ENCODE results near the gene BMPR2. TPM values are rescaled to one million over a fixed set of nuclear protein-coding genes. Genes with fewer than 3 reads are reported as not detected.
A peak's percentile ranks its signal among the peaks of the same experiment; 100 is the strongest.
"Not testable (repeated sequence)": the region's sequence is repeated elsewhere in the genome, so short reads cannot be mapped to it uniquely, and the experiment has no call there.

The BMPR2 gene
- total RNA-seq, 1 experiment from 2014 or later = 10.0 TPM

DNA sequence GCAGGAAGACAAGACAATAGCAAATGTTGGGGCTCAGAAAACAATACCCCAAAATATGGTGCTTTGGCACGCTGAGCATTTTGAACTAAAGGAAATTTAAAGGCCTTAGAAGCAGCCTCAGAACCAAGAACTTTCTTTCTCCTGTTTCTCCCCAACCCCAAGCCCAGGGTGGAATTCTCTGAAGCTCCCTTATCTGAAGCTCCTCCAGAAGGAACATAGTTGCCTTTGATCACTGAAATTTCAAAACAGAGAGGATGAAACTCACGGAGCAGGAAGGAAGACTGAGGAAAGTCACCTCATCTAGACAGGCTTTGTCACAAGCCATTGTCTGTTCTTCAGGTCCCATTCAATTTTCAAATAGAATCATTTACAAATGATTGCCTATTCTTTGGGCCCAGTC lies 15.5 kb upstream of the BMPR2 start:
- Histone ChIP-seq H3K27me3 (ENCODE audit: low read length) (no peaks in the 10 kb centered on the region), H3K9ac (ENCODE audit: low read length) (no peak overlapping the region), H3K4me1 (ENCODE audit: insufficient read depth, low read length) (no peaks in the 10 kb centered on the region), H2AFZ (ENCODE audit: low read length) (no peak overlapping the region), H3K9me3 (ENCODE audit: low read length) (no peaks in the 10 kb centered on the region), H4K20me1 (ENCODE audit: low read length) (no peaks in the 10 kb centered on the region), H3K79me2 (ENCODE audit: low read length) (no peaks in the 10 kb centered on the region), H3F3A (ENCODE audit: low read length, unreplicated experiment) (no peaks in the 10 kb centered on the region), H3K27ac (ENCODE audit: low read length) (no peak overlapping the region), H3K9me2 (replicated peaks; ENCODE audit: low read length) (no peaks in the 10 kb centered on the region), H3K4me3 (ENCODE audit: low read length) (no peak overlapping the region), H3K36me3 (ENCODE audit: low read depth, low read length) (no peaks in the 10 kb centered on the region), H3K4me2 (ENCODE audit: low read length) (no peak overlapping the region)
- POLR2A ChIA-PET (ENCODE audit: unreplicated experiment) = no interaction called here
- TF ChIP-seq EZH2phosphoT487 (IDR thresholded peaks at IDR 0.05; ENCODE audit: borderline replicate concordance, low read length) (no peak), EZH2 (IDR thresholded peaks at IDR 0.05; ENCODE audit: low read length, unreplicated experiment) (no peak)
- TF ChIP-seq, protein P1, sequence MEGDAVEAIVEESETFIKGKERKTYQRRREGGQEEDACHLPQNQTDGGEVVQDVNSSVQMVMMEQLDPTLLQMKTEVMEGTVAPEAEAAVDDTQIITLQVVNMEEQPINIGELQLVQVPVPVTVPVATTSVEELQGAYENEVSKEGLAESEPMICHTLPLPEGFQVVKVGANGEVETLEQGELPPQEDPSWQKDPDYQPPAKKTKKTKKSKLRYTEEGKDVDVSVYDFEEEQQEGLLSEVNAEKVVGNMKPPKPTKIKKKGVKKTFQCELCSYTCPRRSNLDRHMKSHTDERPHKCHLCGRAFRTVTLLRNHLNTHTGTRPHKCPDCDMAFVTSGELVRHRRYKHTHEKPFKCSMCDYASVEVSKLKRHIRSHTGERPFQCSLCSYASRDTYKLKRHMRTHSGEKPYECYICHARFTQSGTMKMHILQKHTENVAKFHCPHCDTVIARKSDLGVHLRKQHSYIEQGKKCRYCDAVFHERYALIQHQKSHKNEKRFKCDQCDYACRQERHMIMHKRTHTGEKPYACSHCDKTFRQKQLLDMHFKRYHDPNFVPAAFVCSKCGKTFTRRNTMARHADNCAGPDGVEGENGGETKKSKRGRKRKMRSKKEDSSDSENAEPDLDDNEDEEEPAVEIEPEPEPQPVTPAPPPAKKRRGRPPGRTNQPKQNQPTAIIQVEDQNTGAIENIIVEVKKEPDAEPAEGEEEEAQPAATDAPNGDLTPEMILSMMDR (conservative IDR thresholded peaks at IDR 0.05; ENCODE audit: low read depth, low read length) = no peak
- CTCF ChIA-PET = interaction anchor here (1.0 kb wide), 1 partner anchor 22 kb away, joined by 3 read pairs; no protein-coding TSS in a partner anchor
- no TSS peak for BruUV-seq (replicated peaks)
- intact Hi-C loops (cut with micrococcal nuclease) = no loop called here
- DNase-seq = no peak
- ATAC-seq = no peak

DNA sequence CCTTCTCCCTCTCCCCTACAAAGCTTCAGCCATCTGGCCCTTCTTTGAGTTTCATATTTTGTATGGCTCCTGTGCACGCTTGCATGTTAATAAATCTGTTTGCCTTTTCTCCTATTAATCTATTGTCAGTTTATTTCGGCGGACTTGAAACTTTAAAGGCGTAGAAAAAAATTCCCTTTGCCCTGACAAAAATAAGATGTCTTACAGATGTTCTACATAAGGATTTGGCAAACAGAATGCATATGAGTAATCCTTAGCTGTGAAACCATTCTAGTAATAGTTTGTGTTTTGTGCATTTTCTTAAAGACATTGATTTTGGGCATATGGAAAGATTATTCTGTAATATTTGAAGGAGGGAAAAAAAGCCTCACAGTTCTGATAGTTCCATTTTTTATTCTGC lies 15.0 kb upstream of the BMPR2 start:
- Histone ChIP-seq H3K9me2 (replicated peaks; ENCODE audit: low read length) (no peaks in the 10 kb centered on the region), H4K20me1 (ENCODE audit: low read length) (no peaks in the 10 kb centered on the region), H3K9ac (ENCODE audit: low read length) (no peak overlapping the region), H3K9me3 (ENCODE audit: low read length) (no peaks in the 10 kb centered on the region), H3K4me3 (ENCODE audit: low read length) (no peak overlapping the region), H3K4me1 (ENCODE audit: insufficient read depth, low read length) (no peaks in the 10 kb centered on the region), H2AFZ (ENCODE audit: low read length) (no peak overlapping the region), H3K4me2 (ENCODE audit: low read length) (no peak overlapping the region), H3K27me3 (ENCODE audit: low read length) (no peaks in the 10 kb centered on the region), H3K27ac (ENCODE audit: low read length) (no peak overlapping the region), H3K36me3 (ENCODE audit: low read depth, low read length) (no peaks in the 10 kb centered on the region), H3K79me2 (ENCODE audit: low read length) (no peaks in the 10 kb centered on the region), H3F3A (ENCODE audit: low read length, unreplicated experiment) (no peaks in the 10 kb centered on the region)
- TF ChIP-seq, protein P1 (conservative IDR thresholded peaks at IDR 0.05; ENCODE audit: low read depth, low read length) = no peak
- TF ChIP-seq EZH2 (IDR thresholded peaks at IDR 0.05; ENCODE audit: low read length, unreplicated experiment) = no peak
- no peak for TF ChIP-seq EZH2phosphoT487 (IDR thresholded peaks at IDR 0.05; ENCODE audit: borderline replicate concordance, low read length)
- ATAC-seq = no peak
- intact Hi-C loops (cut with micrococcal nuclease) = no loop called here
- ChIA-PET CTCF (no interaction called here), POLR2A (ENCODE audit: unreplicated experiment) (no interaction called here)
- no TSS peak for BruUV-seq (replicated peaks)
- DNase-seq = no peak

DNA sequence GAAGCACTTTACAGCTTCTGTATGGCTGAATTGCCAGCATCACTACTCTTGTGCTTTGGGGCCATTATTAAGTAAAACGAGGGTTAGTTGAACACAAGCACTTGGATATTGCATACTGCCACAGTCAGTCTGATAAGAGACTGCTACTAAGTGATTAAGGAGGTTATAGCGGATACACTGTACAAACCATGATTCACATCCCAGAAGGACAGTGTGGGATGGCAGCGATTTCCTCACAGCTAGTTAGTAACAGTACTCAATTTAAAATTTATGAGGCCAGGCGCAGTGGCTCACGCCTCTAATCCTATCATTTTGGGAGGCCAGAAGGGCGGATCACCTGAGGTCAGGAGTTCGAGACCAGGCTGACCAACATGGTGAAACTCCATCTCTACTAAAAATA lies 2.6 kb upstream of the BMPR2 start:
- POLR2A ChIA-PET (ENCODE audit: unreplicated experiment) = no interaction called here

DNA sequence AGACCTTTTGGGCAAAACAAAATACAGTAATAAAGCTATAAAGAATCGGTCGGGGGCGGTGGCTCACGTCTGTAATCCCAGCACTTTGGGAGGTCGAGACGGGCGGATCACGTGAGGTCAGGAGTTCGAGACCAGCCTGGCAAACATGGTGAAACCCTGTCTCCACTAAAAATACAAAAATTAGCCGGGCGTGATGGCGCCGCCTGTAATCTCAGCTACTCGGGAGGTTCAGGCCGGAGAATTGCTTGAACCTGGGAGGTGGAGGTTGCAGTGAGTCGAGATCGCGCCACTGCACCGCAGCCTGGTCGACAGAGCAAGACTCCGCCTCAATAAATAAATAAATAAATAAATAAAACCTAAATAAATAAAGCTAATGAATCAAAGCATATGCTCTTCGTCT lies 1.7 kb upstream of the BMPR2 start:
- peak overlapping the region; percentile 79 for H3K9ac ChIP-seq (ENCODE audit: low read length)

More for the DNA sequence above, 2.6 kb upstream of the BMPR2 start:
- no peak overlapping the region for H3K4me3 ChIP-seq (ENCODE audit: low read length)
- no peaks in the 10 kb centered on the region for H3K36me3 ChIP-seq (ENCODE audit: low read depth, low read length)
- no peak overlapping the region for H3K4me2 ChIP-seq (ENCODE audit: low read length)
- ATAC-seq = no peak
- no TSS peak for BruUV-seq (replicated peaks)
- H3K4me1 ChIP-seq (ENCODE audit: insufficient read depth, low read length) = peaks cover 9% of the 10 kb centered on the region; the same call in 1 of the 2 replicates
- no peaks in the 10 kb centered on the region for H3K9me3 ChIP-seq (ENCODE audit: low read length)
- no peaks in the 10 kb centered on the region for H3K27me3 ChIP-seq (ENCODE audit: low read length)
- CTCF ChIA-PET = no interaction called here
- DNase-seq = no peak
- no peak for TF ChIP-seq EZH2 (IDR thresholded peaks at IDR 0.05; ENCODE audit: low read length, unreplicated experiment)
- TF ChIP-seq EZH2phosphoT487 (IDR thresholded peaks at IDR 0.05; ENCODE audit: borderline replicate concordance, low read length) = no peak
- TF ChIP-seq, protein P1 (conservative IDR thresholded peaks at IDR 0.05; ENCODE audit: low read depth, low read length) = no peak
- no peaks in the 10 kb centered on the region for H3F3A ChIP-seq (ENCODE audit: low read length, unreplicated experiment)
- intact Hi-C loops (cut with micrococcal nuclease) = no loop called here
- no peak overlapping the region for H3K9ac ChIP-seq (ENCODE audit: low read length)
- 0 out of 2 replicates have a peak, but pooled peaks cover 5% of the 10 kb centered on the region for H4K20me1 ChIP-seq (ENCODE audit: low read length)
- H3K9me2 ChIP-seq (replicated peaks; ENCODE audit: low read length) = no peaks in the 10 kb centered on the region
- H3K27ac ChIP-seq (ENCODE audit: low read length) = no peak overlapping the region
- H2AFZ ChIP-seq (ENCODE audit: low read length) = no peak overlapping the region
- H3K79me2 ChIP-seq (ENCODE audit: low read length) = peaks cover 22% of the 10 kb centered on the region

More for the DNA sequence above, 1.7 kb upstream of the BMPR2 start:
- H3K4me2 ChIP-seq (ENCODE audit: low read length) = peak overlapping the region; percentile 90
- H3K4me3 ChIP-seq (ENCODE audit: low read length) = peak overlapping the region; percentile 99
- BruUV-seq (replicated peaks); CTCF ChIA-PET; ATAC-seq; POLR2A ChIA-PET (ENCODE audit: unreplicated experiment); H3F3A ChIP-seq (ENCODE audit: low read length, unreplicated experiment); H4K20me1 ChIP-seq (ENCODE audit: low read length); H3K9me2 ChIP-seq (replicated peaks; ENCODE audit: low read length); intact Hi-C loops (cut with micrococcal nuclease); H3K9me3 ChIP-seq (ENCODE audit: low read length); H3K27me3 ChIP-seq (ENCODE audit: low read length); H2AFZ ChIP-seq (ENCODE audit: low read length); DNase-seq; H3K36me3 ChIP-seq (ENCODE audit: low read depth, low read length); H3K27ac ChIP-seq (ENCODE audit: low read length): not testable (repeated sequence)
- H3K4me1 ChIP-seq (ENCODE audit: insufficient read depth, low read length) = peaks cover 15% of the 10 kb centered on the region; the same call in 1 of the 2 replicates
- peaks cover 31% of the 10 kb centered on the region for H3K79me2 ChIP-seq (ENCODE audit: low read length)

Measured in PC-3 (cell line).